AG08396 (cell line): ENCODE data around the gene NEK8.
"Not testable (repeated sequence)": the region's sequence is repeated elsewhere in the genome, so short reads cannot be mapped to it uniquely, and the experiment has no call there.

ENCODE experiments used
- DNase-seq: peaks from one replicate; pipeline ENCODE4 v3.0.0; 2012; ENCODE audit warnings: low spot score, mixed read lengths

Gene NEK8

DNA sequence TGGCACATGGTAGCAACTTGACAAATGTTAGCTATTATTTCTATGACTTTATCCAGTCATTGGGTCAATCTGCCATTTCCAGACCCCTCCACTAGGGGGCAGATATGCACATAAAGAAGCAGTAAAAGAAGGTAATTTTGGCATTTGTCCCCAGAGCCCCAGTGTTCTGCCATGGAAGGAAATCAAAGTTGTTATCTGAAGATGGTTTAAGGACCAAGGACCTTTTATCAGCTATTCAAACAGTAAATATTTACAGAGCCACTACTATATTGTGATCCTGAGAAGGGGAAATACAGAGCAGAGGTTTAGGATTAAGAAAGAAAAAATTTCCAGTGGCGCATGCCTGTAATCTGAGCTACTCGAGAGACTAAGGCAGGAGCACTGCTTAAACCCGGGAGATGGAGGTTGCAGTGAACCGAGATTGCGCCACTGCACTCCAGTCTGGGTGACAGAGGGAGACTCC is 35.2 kb downstream of the NEK8 start:
- peak; percentile 73 for DNase-seq

DNA sequence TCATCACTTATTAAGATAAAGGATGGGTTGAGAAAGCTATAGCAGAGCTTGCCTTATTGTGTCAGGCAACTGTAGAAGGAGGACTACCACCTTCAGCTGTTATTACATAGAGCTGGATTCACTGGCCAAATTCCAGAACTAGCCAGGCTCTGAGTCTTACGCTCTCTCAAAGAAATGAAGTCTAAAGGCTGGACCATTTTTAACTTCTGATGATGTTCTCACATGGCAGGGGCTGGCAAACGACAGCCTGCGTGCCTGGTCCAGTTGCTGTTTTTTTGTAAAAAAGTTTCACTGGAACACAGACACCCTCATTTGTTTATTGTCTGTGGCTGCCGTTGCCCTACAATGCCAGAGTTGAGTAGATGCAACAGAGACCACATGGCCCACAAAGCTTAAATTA is 36.5 kb downstream of the NEK8 start:
- no peak for DNase-seq

DNA sequence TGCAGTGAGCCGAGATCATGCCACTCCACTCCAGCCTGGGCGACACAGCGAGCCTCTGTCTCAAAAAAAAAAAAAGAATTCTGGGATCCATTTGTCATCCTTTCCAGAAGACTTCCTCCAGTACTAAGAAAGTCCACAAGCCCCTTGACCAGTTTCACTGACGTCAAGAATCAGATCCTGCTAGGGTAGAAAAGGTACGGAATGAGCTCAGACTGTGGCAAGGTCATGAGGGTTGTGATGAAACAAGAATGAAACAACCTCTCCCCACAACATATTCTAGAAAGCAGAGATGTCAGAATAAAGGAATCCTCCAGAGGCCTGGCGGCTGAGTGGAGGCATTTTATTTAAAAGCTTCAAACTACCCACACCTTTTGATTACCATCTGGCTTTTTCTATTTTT is 45.1 kb downstream of the NEK8 start:
- DNase-seq = no peak

DNA sequence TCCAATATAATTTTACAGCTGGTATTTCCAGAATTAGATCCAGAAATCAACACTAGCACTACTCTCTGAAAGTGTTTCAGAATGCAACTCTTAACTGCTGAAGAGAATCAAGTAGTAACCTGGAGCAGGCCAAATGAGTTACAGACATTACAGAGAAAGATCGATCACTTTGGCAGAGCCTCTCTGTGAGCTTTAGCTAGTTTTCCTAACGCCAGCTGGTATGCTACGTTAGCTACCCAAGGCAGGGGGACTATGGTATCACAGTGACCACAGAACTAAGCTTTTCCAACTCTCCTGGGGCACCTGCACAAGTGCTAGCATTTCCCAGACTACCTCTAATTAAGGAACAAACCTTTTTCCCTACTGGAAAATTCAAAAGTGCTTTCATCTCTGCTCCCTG is 45.6 kb downstream of the NEK8 start:
- no peak for DNase-seq

DNA sequence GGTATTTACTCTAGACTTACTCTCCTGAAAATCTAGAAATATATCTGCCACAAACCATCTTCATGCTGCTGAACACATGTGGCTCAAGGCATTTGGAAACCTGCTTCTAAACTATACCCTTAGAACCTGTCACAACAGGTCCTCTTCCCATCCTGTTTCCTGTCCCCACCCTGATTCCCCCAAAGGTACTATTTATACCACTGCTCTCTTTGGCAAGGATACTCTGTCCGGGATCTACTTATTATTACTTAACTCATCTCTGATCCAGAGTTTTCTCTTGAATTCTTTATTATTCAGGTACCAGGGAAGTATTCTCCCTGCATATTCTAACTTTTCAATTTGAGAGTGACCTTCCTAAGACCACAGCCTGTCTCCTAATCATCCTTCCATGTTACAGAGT is 48.6 kb downstream of the NEK8 start:
- no peak for DNase-seq

DNA sequence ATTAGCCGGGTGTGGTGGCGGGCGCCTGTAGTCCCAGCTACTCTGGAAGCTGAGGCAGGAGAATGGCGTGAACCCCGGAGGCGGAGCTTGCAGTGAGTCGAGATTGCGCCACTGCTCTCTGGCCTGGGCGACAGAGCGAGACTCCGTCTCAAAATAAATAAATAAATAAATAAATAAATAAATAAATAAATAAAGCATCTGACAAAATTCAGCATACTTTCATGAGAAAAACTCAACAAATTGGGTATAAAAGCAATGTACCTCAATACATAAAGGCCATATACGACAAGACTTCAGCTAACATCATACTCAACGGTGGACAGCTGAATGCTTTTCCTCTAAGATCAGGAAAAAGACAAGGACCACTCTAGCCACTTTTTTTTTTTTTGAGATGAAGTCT is 51.0 kb downstream of the NEK8 start:
- not testable (repeated sequence) for DNase-seq

DNA sequence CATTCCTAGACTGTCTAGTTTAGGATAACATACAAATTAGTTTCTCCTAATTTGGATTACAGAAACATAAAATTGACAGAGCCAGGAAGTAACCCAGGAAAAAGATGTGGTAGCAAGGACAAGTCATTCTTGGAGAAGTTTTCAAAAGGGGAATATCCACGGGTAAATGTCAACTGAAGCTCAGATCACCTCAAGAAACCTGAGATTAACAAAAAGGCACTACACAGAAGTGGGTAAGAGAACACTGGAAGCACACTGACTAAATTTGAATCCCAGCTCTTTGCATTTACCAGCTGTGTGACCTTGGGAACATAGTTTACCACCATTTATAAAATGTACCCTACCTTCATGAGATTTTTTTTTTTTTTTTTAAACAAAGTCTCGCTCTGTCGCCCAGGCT is 54.6 kb downstream of the NEK8 start:
- no peak for DNase-seq

DNA sequence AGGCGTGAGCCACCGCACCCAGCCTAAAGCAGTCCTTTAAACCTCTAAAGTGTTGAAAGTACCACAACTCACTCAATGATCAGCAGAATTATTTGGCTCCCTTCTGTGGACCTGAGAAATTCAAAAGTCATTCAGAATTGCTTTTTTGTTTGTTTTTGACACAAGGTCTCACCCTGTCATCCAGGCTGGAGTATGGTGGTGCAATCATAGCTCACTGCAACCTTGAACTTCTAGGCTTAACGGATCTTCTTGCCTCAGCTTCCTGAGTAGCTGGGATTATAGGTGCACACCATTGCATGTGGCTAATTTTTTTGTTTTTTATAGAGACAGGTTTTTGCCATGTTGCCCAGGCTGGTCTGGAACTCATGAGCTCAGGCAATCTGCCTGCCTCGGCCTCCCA is 59.5 kb downstream of the NEK8 start:
- DNase-seq = no peak
